Fibroblast of lung (primary cell): ENCODE results near the gene ENPP7. TPM values are rescaled to one million over a fixed set of nuclear protein-coding genes. Genes with fewer than 3 reads are reported as not detected.

Experiments used
- DNase-seq, 2 donors: peaks; one replicate each; pipeline versions ENCODE4 v3.0.0 to v3.0.0-alpha.2; 2010; ENCODE audit warnings: low read depth in 2 of 2
- H2AFZ ChIP-seq: 2 replicates; pipeline ENCODE4 v1.5.1; 2012; ENCODE audit warnings: low read length, control low read depth, inconsistent platforms
- H3K27ac ChIP-seq: 2 replicates; pipeline ENCODE4 v1.5.1; 2011; ENCODE audit warnings: low read length, control low read depth; ENCODE audit not compliant: insufficient read depth
- H3K27me3 ChIP-seq: 2 replicates; pipeline ENCODE4 v1.5.1; 2011; ENCODE audit warnings: mild to moderate bottlenecking, low read length; ENCODE audit not compliant: control insufficient read depth, insufficient read depth
- H3K36me3 ChIP-seq: 2 replicates; pipeline ENCODE4 v1.5.1; 2011; ENCODE audit warnings: low read length; ENCODE audit not compliant: control insufficient read depth, insufficient read depth
- H3K4me1 ChIP-seq: 2 replicates; pipeline ENCODE4 v1.5.1; 2011; ENCODE audit warnings: low read length; ENCODE audit not compliant: control insufficient read depth, insufficient read depth; ENCODE audit errors: extremely low read depth
- H3K4me2 ChIP-seq: 2 replicates; pipeline ENCODE4 v1.5.1; 2011; ENCODE audit warnings: low read length, control low read depth; ENCODE audit not compliant: insufficient read depth; ENCODE audit errors: extremely low read depth
- H3K4me3 ChIP-seq, 4 experiments: fragments of 200-600 bp in 1 of 4; sonication (generic) in 1 of 4; replicated peaks in 1 of 4; 2 replicates each; pipeline ENCODE4 v1.5.1; 2011 to 2016; ENCODE audit warnings: low read length in 4 of 4, low read depth in 3 of 4, mild to moderate bottlenecking in 3 of 4, control low read depth in 2 of 4, inconsistent platforms in 1 of 4, mixed read lengths in 1 of 4; ENCODE audit not compliant: insufficient read depth in 1 of 4; ENCODE audit errors: control extremely low read depth in 1 of 4
- H3K79me2 ChIP-seq: 2 replicates; pipeline ENCODE4 v1.5.1; 2012; ENCODE audit warnings: mild to moderate bottlenecking, low read length, inconsistent platforms; ENCODE audit not compliant: control insufficient read depth, insufficient read depth
- H3K9ac ChIP-seq: 2 replicates; pipeline ENCODE4 v1.5.1; 2011; ENCODE audit warnings: mild to moderate bottlenecking, low read length, control low read depth; ENCODE audit not compliant: insufficient read depth
- H3K9me3 ChIP-seq: 2 replicates; pipeline ENCODE4 v1.5.1; 2012; ENCODE audit warnings: low read depth, low read length; ENCODE audit not compliant: control insufficient read depth, insufficient read depth
- H4K20me1 ChIP-seq: 2 replicates; pipeline ENCODE4 v1.5.1; 2011; ENCODE audit warnings: low read length; ENCODE audit not compliant: control insufficient read depth, insufficient read depth; ENCODE audit errors: extremely low read depth
- CTCF ChIP-seq, 2 donors: IDR thresholded peaks in 1 of 2; conservative IDR thresholded peaks in 1 of 2; 1 replicate in 1 of 2; 2 replicates in 1 of 2; pipeline ENCODE4 v1.5.1; 2011 to 2012; ENCODE audit warnings: low read length in 2 of 2, control low read depth in 1 of 2, inconsistent platforms in 1 of 2, low read depth in 1 of 2, mild to moderate bottlenecking in 1 of 2
- EZH2 ChIP-seq: IDR thresholded peaks from 2 replicates; pipeline ENCODE4 v1.5.1; 2012; ENCODE audit warnings: low read length, control low read depth, mild to moderate bottlenecking; ENCODE audit errors: missing control alignments
- polyA plus RNA-seq, 2 donors: library from polyadenylated mRNA; depleted of rRNA in 1 of 2; stranded (reverse) in 1 of 2; unstranded in 1 of 2; fragments of >200 nt; gene quantifications; 2 replicates each; pipeline ENCODE4 v1.2.1, GENCODE V29; 2011 to 2012; ENCODE audit warnings: missing spikeins in 1 of 2
- total RNA-seq: library from RNA; depleted of rRNA; stranded (reverse); fragments of >200 nt; gene quantifications from 2 replicates; pipeline ENCODE4 v1.2.1, GENCODE V29; 2014

ENPP7 gene
- total and polyA plus RNA-seq, 2 donors (not counting 1 experiment from before 2014, with no cell fraction given), result not detected

GRCh38 chr17:79711715-79712305 lies 18.9 kb upstream of the ENPP7 start:
- Histone ChIP-seq H3K27me3 (no peaks in the 10 kb centered on the region), H4K20me1 (no peaks in the 10 kb centered on the region), H3K36me3 (no peaks in the 10 kb centered on the region), H2AFZ (no peak overlapping the region), H3K4me1 (no peaks in the 10 kb centered on the region), H3K9me3 (no peaks in the 10 kb centered on the region), H3K27ac (no peak overlapping the region), H3K4me3 (no peak overlapping the region), H3K79me2 (no peaks in the 10 kb centered on the region), H3K9ac (no peak overlapping the region), H3K4me2 (no peak overlapping the region)
- no peak for TF ChIP-seq EZH2
- no peak for TF ChIP-seq CTCF (conservative IDR thresholded peaks at IDR 0.05 in 1 of 2, IDR thresholded peaks at IDR 0.05 in 1 of 2; ENCODE audit: low read depth in 1 of 2, low read length in 2 of 2)
- DNase-seq, result no peak

GRCh38 chr17:79713391-79713790 lies 17.4 kb upstream of the ENPP7 start:
- Histone ChIP-seq H3K79me2 (no peaks in the 10 kb centered on the region), H3K4me2 (no peak overlapping the region), H3K9me3 (no peaks in the 10 kb centered on the region), H4K20me1 (no peaks in the 10 kb centered on the region), H3K36me3 (no peaks in the 10 kb centered on the region), H3K9ac (no peak overlapping the region), H3K4me1 (no peaks in the 10 kb centered on the region), H2AFZ (no peak overlapping the region), H3K4me3 (no peak overlapping the region), H3K27me3 (no peaks in the 10 kb centered on the region), H3K27ac (no peak overlapping the region)
- no peak for TF ChIP-seq CTCF (conservative IDR thresholded peaks at IDR 0.05 in 1 of 2, IDR thresholded peaks at IDR 0.05 in 1 of 2; ENCODE audit: low read depth in 1 of 2, low read length in 2 of 2)
- TF ChIP-seq EZH2, result no peak
- DNase-seq, result no peak

- TF ChIP-seq CTCF (conservative IDR thresholded peaks at IDR 0.05 in 1 of 2, IDR thresholded peaks at IDR 0.05 in 1 of 2; ENCODE audit: low read depth in 1 of 2, low read length in 2 of 2), result no peak
- no peak for TF ChIP-seq EZH2
- Histone ChIP-seq H3K4me1 (no peaks in the 10 kb centered on the region), H3K27me3 (no peaks in the 10 kb centered on the region), H3K4me3 (no peak overlapping the region), H3K36me3 (no peaks in the 10 kb centered on the region), H3K4me2 (no peak overlapping the region), H3K79me2 (no peaks in the 10 kb centered on the region), H2AFZ (no peak overlapping the region), H3K9ac (no peak overlapping the region), H3K27ac (no peak overlapping the region), H3K9me3 (no peaks in the 10 kb centered on the region), H4K20me1 (no peaks in the 10 kb centered on the region)
- DNase-seq, result no peak
Measured at GRCh38 chr17:79714176-79715097, 16.3 kb upstream of the ENPP7 start.
